ENCODE results near the gene AGRP. TPM values are rescaled to one million over a fixed set of nuclear protein-coding genes. Genes with fewer than 3 reads are reported as not detected.

Gene AGRP
- total and polyA plus RNA-seq, 8 donors = 0.23 TPM; not detected in 7

DNA sequence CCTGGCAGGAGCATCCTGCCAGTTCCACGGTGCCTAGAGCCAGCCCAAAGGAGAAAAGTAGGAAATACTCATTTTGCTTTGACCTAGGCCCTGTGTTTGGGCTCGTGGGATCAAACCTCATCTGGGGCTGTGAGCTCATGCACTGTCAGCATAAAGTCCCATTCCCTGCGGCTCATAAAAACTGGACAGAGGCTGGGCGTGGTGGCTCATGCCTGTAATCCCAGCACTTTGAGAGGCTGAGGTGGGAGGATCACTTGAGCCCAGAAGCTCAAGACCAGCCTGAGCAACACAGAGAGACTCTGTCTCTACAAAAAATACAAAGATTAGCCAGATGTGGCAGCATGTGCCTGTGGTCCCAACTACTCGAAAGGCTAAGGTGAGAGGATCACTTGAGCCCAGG is 20.3 kb downstream of the AGRP start:
- ATAC-seq (no peak), FAIRE-seq (no peak), DNase-seq (no peak)
- no peaks in the 10 kb centered on the region for H3K36me3 ChIP-seq
- H3K4me3 ChIP-seq = no peak overlapping the region
- TF ChIP-seq, protein P1, sequence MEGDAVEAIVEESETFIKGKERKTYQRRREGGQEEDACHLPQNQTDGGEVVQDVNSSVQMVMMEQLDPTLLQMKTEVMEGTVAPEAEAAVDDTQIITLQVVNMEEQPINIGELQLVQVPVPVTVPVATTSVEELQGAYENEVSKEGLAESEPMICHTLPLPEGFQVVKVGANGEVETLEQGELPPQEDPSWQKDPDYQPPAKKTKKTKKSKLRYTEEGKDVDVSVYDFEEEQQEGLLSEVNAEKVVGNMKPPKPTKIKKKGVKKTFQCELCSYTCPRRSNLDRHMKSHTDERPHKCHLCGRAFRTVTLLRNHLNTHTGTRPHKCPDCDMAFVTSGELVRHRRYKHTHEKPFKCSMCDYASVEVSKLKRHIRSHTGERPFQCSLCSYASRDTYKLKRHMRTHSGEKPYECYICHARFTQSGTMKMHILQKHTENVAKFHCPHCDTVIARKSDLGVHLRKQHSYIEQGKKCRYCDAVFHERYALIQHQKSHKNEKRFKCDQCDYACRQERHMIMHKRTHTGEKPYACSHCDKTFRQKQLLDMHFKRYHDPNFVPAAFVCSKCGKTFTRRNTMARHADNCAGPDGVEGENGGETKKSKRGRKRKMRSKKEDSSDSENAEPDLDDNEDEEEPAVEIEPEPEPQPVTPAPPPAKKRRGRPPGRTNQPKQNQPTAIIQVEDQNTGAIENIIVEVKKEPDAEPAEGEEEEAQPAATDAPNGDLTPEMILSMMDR (IDR thresholded peaks at IDR 0.05) = no peak
- intact Hi-C loops (cut with DNase I) = no loop called here
- peak overlapping the region in 1 of 4 donors; percentile 97 for H3K27ac ChIP-seq
- H3K9me3 ChIP-seq = no peaks in the 10 kb centered on the region
- H3K27me3 ChIP-seq = no peaks in the 10 kb centered on the region
- H3K4me1 ChIP-seq = peaks cover 42 to 56% (median 48%) of the 10 kb centered on the region in 3 donors
- 83 to 91% methylated on average over 5 of the region's 5 CpGs for WGBS, 2 donors

DNA sequence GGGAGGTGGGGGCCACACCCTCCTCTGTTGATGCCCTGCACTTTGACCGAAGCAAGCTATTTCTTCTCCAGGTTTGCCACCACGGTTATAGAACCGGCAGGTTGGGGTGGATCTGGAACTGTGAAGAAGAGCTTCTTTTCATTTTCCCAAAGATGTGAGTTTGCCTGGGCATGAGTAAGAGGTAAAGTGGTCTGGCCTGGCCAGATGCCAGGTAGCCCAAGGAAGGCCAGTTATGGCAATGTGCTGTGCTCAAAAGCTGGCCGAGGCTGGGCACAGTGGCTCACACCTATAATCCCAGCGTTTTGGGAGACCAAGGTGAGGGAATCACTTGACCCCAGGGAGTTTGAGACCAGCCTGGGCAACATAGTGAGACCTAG is 21.1 kb downstream of the AGRP start:
- H3K27me3 ChIP-seq = no peaks in the 10 kb centered on the region
- 61 to 63% methylated on average over 5 of the region's 5 CpGs for WGBS, 2 donors
- intact Hi-C loops (cut with DNase I) = no loop called here
- H3K36me3 ChIP-seq = no peaks in the 10 kb centered on the region
- peaks cover 50 to 64% (median 56%) of the 10 kb centered on the region in 3 donors for H3K4me1 ChIP-seq
- TF ChIP-seq, protein P1 (IDR thresholded peaks at IDR 0.05) = no peak
- H3K4me3 ChIP-seq = no peak overlapping the region
- FAIRE-seq (no peak), DNase-seq (no peak), ATAC-seq (no peak)
- peak overlapping the region; percentile 21 to 97 (median 92) for H3K27ac ChIP-seq
- no peaks in the 10 kb centered on the region for H3K9me3 ChIP-seq

DNA sequence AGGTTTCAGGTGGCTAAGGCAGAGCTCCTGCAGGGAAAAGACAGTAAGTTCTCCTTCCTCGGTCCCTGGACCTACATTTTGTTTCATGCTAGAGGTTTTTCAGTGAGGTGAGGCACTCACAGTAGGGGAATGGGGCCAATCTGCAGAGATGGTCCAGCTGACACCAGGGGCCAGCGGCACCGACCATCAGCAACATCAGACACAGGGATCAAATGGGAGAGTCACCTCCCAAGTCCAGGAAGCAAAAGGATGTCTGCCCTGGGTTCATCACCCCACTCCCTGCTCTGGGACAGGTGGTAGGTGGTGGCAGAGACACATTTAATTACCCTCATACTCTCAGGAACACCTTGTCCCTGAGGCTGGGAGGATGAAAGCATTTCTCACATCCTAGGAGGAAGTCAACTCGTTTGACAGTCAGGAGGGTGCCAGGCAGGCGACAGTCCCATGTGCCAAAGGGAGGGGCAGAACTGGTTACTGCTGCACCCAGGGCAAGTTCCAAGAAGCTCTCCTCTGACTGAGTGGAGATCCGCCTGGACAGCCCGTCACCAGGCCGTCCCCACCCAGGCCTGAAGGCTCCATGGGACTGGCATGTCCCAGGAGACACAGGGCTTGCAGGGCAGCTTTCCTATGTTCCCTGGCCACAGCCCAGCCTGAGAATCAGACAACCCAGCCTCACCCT is 21.6 kb downstream of the AGRP start:
- no peaks in the 10 kb centered on the region for H3K36me3 ChIP-seq
- TF ChIP-seq, protein P1 (IDR thresholded peaks at IDR 0.05) = no peak
- ATAC-seq = peak; percentile 12 to 32 (median 26)
- no peak for FAIRE-seq
- H3K9me3 ChIP-seq = no peaks in the 10 kb centered on the region
- peak overlapping the region; percentile 21 to 97 (median 92) for H3K27ac ChIP-seq
- peaks cover 55 to 70% (median 60%) of the 10 kb centered on the region in 3 donors for H3K4me1 ChIP-seq
- DNase-seq = no peak
- no peaks in the 10 kb centered on the region for H3K27me3 ChIP-seq
- WGBS, 2 donors = 53 to 57% methylated on average over 8 of the region's 8 CpGs
- no peak overlapping the region for H3K4me3 ChIP-seq
- intact Hi-C loops (cut with DNase I) = no loop called here

DNA sequence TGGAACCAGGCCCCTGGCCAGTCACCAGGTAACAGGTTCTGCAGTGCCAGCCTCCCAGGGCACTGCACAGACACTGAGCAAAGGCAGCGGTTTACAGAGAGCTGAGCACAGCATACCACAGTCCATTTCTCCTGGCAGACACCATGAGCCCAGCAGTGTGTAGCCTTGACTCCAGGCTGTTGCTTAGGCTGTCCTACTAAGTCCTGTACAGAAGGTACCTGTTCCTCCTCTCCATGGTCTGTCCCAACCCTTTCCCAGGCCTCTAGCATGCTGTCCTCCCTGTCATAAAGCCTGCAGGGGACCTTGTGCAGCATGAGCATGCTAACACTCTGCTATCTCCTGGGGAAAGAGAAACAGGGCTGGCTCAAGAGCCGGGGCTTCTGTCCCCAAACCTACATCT is 22.4 kb downstream of the AGRP start:
- intact Hi-C loops (cut with DNase I) = no loop called here

More for the DNA sequence above, 22.4 kb downstream of the AGRP start:
- Histone ChIP-seq H3K4me3 (no peak overlapping the region), H3K36me3 (no peaks in the 10 kb centered on the region), H3K9me3 (no peaks in the 10 kb centered on the region), H3K27ac (peak overlapping the region; percentile 18 to 97 (median 92)), H3K27me3 (no peaks in the 10 kb centered on the region), H3K4me1 (peaks cover 57 to 77% (median 66%) of the 10 kb centered on the region in 3 donors)
- ATAC-seq = no peak
- WGBS, 2 donors = 52 to 57% methylated on average over 2 of the region's 2 CpGs
- FAIRE-seq = no peak
- DNase-seq = no peak
- TF ChIP-seq, protein P1 (IDR thresholded peaks at IDR 0.05) = no peak

Measured in pancreas (tissue), 10 donors.